BJ (cell line): ENCODE measurements around the gene AMOT. TPM values are rescaled to one million over a fixed set of nuclear protein-coding genes. Genes with fewer than 3 reads are reported as not detected.

Source experiments
- CTCF ChIA-PET: fragments of 350-600 bp; formaldehyde crosslinking; extraction: SDS; loops from one replicate; lab custom pipeline; 2021; ENCODE audit warnings: antibody characterized with exemption, inconsistent platforms; lab: Yijun Ruan, JAX
- POLR2A ChIA-PET: fragments of 300-600 bp; sonication (Branson Sonifier 250); formaldehyde crosslinking; extraction: SDS; loops from one replicate; lab custom pipeline; 2021; ENCODE audit warnings: antibody characterized with exemption; lab: Charles Lee
- DNase-seq: peaks from one replicate; pipeline ENCODE4 v3.0.0-alpha.2; 2011; ENCODE audit warnings: low read depth
- H3K27me3 ChIP-seq: 2 replicates; pipeline ENCODE4 v1.6.0; 2011; ENCODE audit warnings: low read length; ENCODE audit not compliant: control insufficient read depth, insufficient read depth
- H3K36me3 ChIP-seq: 2 replicates; pipeline ENCODE4 v1.5.1; 2011; ENCODE audit warnings: low read length; ENCODE audit not compliant: control insufficient read depth, insufficient read depth
- H3K4me3 ChIP-seq: 2 replicates; pipeline ENCODE4 v1.5.1; 2011; ENCODE audit warnings: low read depth, mild to moderate bottlenecking, control low read depth, low read length
- CTCF ChIP-seq: IDR thresholded peaks from 2 replicates; pipeline ENCODE4 v1.5.1; 2011; ENCODE audit warnings: low read depth, mild to moderate bottlenecking, control low read depth, inconsistent platforms, low read length, moderate library complexity; ENCODE audit not compliant: insufficient read depth
- polyA plus RNA-seq: library from polyadenylated mRNA; depleted of rRNA; stranded (reverse); fragments of >200 nt; gene quantifications from 2 replicates; pipeline ENCODE4 v1.2.3, GENCODE V29; 2011

The AMOT gene
- polyA plus RNA-seq, 1 experiment: 1.7 TPM

GRCh38 chrX:112766774-112767173 lies 73.9 kb downstream of the AMOT start:
- no peak for TF ChIP-seq CTCF
- Histone ChIP-seq H3K27me3 (no peaks in the 10 kb centered on the region), H3K4me3 (no peak overlapping the region), H3K36me3 (no peaks in the 10 kb centered on the region)
- CTCF ChIA-PET: no interaction called here
- POLR2A ChIA-PET: no interaction called here
- no peak for DNase-seq

GRCh38 chrX:112761242-112762207 lies 79.1 kb downstream of the AMOT start:
- no peak overlapping the region for H3K4me3 ChIP-seq
- ChIA-PET POLR2A (no interaction called here), CTCF (no interaction called here)
- no peaks in the 10 kb centered on the region for H3K36me3 ChIP-seq
- TF ChIP-seq CTCF: no peak
- H3K27me3 ChIP-seq: no peaks in the 10 kb centered on the region
- no peak for DNase-seq

- POLR2A ChIA-PET: no interaction called here
- H3K27me3 ChIP-seq: no peaks in the 10 kb centered on the region
- H3K36me3 ChIP-seq: no peaks in the 10 kb centered on the region
- TF ChIP-seq CTCF: no peak
- CTCF ChIA-PET: no interaction called here
- H3K4me3 ChIP-seq: no peak overlapping the region
- DNase-seq: no peak
These were observed 79.9 kb downstream of the AMOT start for GRCh38 chrX:112760697-112761096.

- no peak for DNase-seq
- no peak for TF ChIP-seq CTCF
- Histone ChIP-seq H3K27me3 (no peaks in the 10 kb centered on the region), H3K36me3 (no peaks in the 10 kb centered on the region), H3K4me3 (no peak overlapping the region)
- ChIA-PET POLR2A (no interaction called here), CTCF (no interaction called here)
These were observed 80.7 kb downstream of the AMOT start for GRCh38 chrX:112759966-112760365.

GRCh38 chrX:112759512-112759911 lies 81.1 kb downstream of the AMOT start:
- no peak for TF ChIP-seq CTCF
- CTCF ChIA-PET: no interaction called here
- no peak overlapping the region for H3K4me3 ChIP-seq
- no peaks in the 10 kb centered on the region for H3K36me3 ChIP-seq
- no peaks in the 10 kb centered on the region for H3K27me3 ChIP-seq
- POLR2A ChIA-PET: no interaction called here
- DNase-seq: no peak
